HG03469 (cell line): ENCODE data around the gene SLC25A3.
"Not testable (repeated sequence)": the region's sequence is repeated elsewhere in the genome, so short reads cannot be mapped to it uniquely, and the experiment has no call there.

Experiments
- ATAC-seq: cut with Tn5 transposase; IDR thresholded peaks from one replicate; pipeline ENCODE4 v1.9.1; 2021; ENCODE audit warnings: mild to moderate bottlenecking, moderate library complexity, moderate number of reproducible peaks; ENCODE audit not compliant: unreplicated experiment

The SLC25A3 gene

DNA sequence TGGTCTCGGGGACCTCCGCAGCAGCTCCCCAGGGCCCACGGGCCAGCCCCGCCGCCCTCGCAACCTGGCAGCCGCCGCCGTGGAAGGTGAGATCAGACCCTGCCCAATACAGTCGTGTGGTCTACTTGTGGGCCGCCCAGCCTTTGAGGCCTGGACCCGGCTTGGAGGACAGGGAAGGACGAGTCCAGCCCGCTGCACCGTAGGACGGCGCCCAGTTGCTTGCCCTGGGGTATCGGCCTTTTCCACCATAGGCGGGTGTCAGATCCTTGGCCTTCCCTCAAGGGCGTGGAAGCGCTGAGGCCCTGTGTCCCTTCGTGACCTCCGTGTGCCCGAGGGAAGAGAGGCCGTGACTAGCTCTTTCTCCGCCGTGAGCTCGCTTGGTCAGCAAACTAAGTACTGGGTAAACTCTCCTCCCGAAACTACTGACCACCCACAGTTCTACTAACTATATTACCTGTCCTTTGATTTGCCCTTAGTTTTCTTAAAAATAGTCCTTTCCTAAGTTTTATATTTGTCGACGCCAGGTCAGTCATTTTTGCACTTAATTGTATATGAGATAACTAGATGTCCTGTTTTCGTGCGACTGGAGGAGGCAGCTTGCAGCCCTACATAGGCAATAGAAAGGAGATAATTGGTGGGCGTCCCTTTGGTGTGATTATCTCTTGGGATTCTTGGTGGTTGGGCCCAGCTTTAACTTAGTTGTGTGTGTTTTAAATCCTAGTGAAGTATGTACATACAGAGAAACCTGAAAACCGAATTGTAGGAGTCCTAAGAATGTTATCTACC lies 757 bp downstream of the SLC25A3 start:
- ATAC-seq, result no peak

DNA sequence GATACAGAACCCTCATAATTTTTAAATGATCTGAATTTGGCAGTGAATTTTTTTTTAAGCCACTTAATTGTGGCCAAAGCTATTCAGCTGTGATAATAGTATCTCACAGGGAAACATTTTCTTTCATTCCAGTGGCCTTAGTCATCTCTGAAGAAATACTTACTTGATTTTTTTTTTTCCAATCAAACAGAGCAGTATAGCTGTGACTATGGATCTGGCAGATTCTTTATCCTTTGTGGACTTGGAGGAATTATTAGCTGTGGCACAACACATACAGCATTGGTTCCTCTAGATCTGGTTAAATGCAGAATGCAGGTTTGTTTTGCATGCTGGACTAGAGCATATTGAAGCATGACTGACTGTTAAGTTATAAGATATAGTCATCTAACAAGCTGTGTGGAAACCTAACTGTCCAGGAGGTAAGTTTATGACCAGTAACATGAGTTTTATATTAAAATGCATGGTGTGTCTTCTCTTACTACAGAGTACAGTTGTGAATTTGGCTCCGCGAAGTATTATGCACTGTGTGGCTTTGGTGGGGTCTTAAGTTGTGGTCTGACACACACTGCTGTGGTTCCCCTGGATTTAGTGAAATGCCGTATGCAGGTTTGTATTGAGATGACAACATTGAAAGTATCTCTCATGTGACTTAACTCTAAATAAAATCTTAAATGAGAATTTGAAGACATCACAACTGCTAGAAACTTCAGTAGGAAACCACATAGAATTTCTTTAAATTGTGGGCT lies 1.9 kb downstream of the SLC25A3 start:
- no peak for ATAC-seq

DNA sequence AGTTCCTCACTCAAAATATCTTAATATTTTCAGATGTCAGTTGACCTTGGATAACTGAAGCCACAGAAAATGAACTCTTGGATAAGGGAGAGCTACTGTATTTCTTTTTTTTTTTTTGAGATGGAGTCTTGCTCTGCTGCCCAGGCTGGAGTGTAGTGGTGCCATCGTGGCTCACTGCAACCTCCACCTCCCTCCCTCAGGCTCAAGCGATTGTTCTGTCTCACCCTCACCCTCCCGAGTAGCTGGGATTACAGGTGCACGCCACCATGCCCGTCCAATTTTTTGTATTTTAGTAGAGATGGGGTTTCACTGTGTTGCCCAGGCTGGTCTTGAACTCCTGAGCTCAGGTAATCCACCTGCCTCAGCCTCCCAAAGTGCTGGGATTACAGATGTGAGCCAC lies 3.8 kb downstream of the SLC25A3 start:
- not testable (repeated sequence) for ATAC-seq

DNA sequence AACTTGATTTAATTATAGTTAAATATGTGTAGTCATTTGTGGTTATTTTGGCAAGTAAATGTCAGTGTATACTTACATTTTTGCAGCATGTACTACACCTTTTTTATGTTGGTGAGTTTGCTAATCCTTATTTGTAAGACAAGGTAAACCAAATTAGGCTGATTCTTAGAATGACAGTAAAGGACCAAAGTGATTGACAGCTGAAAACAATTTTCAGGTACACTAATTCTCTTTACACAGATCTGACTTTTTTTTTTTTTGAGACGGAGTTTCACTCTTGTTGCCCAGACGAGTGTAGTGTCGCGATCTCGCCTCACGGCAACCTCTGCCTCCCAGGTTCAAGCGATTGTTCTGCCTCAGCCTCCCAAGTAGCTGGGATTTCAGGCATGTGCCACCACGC lies 8.4 kb downstream of the SLC25A3 start:
- ATAC-seq, result no peak

DNA sequence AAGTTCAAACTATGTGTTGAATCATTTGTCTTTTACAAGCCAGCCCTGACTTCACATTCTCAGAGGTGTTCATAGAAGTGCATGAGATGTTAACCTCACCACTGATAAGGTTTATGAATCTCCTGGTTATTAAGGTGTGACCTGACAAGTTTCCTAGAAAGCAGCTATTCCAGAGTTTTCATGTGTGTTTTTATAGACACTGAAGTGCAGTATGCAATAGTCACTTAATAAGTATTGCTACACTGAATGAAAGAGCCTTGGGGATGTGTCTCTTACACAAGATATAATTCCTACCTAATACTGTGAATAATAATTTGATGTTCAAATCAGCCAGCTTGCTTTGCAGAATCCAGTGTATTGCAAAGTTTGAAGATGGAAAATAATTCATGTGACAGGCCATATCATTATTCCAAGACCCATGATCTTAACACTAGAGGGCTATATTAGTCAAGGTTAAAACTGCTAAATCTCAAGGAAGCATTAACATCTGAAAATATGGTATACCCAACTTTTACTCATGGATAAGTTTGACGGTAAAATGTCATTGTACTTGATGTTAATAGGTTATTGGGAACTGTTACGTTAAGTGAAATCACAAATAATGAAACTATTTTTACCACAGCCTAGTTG lies 13.0 kb downstream of the SLC25A3 start:
- ATAC-seq, result no peak

DNA sequence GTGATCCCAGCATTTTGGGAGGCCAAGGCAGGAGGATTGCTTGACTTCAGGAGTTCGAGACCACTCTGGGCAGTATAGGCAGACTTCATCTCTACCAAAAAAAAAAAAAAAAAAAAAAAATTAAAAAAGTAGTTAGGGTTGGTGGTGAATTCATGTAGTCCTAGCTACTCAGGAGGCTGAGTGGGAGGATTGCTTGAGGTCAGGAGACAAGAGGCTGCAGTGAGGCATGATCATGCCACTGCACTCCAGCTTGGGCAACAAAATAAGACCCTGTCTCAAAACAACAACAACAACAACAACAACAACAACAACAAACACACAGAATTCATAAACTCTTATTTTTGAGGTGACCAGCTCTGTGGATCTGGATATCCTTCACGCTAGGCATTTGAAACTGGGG lies 17.1 kb downstream of the SLC25A3 start:
- no peak for ATAC-seq

DNA sequence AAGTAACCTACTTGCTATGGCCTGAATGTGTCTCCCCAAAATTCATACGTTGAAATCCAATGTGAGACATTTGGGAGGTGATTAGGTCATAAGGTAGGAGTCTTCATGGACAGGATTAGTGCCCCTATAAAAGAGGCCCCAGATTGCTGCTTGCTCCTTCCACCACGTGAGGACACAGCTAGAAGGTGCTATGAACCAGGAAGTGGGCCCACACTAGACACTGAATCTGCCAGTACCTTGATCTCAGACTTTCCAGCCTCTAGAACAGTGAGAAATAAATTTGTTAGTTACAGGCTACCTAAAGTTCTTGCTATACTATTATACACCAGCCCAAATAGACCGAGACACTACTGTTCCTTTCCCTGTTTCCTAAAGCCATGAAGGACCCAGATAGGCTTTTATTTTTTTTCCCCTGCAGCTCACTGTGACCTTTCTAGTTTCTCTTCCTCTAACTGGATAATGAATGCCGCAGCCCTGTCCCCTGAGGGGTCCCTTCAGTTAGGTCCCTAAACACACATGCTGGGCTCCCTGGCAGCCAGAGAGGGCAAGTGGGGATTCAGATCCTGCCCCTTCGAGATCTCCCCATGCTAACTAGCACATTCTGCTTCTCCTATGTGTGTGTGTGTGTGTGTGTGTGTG lies 19.3 kb downstream of the SLC25A3 start:
- ATAC-seq, result peak; percentile 74

DNA sequence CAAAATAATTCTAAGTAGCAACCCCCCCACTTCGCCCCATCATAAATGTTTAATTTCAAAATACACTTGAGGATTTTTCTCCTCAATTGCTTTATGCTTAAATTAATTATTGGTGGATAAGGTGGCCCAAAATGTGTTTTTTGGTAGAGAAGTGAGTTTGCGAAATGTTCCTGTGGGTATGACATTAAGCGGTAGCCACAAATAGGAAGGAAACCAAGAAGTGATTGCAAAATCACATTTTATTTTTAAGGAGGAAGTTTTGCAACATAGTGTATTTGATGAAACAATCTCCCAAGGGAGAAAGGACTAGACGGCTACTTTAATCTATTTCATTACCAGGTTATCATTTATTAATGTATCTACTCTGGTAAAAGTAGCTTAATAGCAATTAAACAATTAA lies 25.5 kb downstream of the SLC25A3 start:
- no peak for ATAC-seq

DNA sequence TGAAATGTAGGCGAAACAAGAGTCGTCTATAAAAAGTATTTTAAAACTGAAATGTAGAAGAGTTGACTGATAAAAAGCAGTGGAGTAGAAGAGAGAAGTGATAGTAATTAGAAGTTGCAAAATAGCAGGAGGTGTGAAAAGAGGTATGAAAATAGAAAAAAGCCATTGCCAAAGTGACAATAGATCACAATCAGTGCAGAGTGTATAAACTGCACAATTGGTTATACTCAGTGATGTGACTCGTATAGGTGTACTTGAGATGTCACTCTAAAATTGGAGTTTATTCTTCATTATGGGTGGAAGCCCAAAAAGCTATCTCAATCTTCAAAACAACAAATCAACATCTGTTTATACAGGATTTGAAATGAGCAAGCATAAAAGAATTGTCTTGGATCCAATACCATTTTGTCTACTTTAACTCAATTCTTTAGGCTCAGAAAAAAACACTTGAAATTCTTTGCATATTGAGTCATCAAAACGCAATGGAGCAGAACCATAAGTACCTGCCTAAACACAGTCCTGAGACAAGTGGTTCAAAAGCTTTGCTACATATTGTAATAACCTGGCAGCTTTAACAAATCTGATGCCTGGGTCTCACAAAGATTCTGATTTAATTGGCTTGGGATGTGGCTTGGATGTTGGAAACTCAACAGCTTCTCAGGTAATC lies 42.3 kb downstream of the SLC25A3 start:
- ATAC-seq, result peak; percentile 85

DNA sequence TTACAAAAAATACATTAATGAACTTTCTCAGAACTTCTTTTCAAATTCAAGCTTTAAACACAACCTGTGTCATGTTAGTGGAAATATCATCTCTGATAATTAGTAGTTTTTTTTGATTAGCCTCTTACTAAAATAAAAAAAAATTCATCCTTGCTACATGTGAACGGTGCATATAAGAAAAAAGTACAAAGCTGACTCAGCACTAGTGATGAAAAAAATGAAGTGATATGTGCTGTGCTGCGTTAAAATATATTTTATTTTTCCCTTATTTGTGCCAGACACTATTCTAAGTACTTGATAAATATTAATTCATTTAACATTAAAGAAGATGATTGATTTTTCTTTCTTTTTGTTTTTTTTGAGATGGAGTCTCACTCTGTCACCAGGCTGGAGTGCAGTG lies 43.6 kb downstream of the SLC25A3 start:
- no peak for ATAC-seq

DNA sequence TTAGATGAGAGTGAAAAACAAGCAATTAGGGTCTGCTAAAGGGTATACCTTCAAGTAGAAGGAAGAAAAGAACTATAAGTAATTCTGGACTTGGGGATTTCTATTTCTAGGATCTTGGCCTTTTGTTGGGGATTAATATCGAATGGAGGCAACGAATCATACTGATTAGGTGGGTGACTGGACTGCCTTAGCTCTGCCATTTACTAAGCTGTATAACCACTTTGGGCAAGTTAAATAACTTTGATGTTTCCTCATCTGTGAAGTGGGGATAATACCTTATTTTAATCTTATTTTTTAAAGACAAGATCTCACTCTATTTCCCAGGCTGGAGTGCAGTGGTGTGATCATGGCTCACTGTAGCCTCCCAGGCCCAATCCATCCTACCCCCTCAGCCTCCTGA lies 44.5 kb downstream of the SLC25A3 start:
- ATAC-seq, result no peak

DNA sequence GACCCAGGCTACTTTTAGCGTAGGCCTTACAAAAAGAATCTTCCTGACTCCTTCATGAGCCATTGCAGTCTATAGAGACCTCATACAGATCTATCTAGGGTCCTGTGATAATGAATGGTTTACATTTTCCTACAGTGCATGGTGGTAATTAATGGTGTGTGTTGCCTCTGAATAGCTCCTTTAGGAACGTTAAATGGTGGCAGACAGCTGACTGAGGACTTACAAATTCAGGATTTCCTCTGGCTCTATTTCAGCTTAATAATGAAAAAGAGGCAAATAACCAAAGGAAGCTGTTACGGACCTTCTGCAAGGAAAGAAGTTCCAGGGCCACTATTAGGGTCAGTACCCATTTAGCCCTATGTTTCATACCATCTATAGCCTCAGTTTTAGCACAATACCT lies 46.0 kb downstream of the SLC25A3 start:
- no peak for ATAC-seq

DNA sequence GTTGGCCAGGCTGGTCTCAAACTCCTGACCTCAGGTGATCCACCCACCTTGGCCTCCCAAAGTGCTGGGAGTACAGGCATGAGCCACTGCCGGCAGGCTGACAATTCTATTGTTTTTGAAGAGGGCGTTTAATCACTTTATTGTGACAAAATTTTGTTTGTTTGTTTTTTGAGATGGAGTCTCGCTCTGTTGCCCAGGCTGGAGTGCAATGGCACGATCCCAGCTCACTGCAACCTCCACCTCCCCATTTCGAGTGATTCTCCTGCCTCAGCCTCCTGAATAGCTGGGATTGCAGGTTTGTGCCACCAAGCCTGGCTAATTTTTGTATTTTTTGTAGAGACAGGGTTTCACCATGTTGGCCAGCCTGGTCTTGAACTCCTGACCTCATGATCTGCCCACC lies 49.3 kb downstream of the SLC25A3 start:
- not testable (repeated sequence) for ATAC-seq

DNA sequence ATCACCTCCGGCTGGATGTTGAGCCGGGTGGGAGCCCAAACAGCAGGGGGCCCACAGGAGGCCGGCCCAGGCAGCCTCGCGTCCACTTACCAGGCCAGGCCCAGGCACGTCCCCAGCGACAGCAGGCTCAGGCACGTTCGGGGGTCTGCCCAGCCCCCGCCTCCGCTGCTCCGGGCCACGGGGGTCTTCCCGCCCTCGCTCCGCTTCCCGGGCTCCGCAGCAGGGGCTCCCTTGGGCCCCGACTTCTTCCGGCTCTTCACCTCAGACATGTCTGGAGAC lies 50.9 kb downstream of the SLC25A3 start:
- ATAC-seq, result peak; percentile 6

DNA sequence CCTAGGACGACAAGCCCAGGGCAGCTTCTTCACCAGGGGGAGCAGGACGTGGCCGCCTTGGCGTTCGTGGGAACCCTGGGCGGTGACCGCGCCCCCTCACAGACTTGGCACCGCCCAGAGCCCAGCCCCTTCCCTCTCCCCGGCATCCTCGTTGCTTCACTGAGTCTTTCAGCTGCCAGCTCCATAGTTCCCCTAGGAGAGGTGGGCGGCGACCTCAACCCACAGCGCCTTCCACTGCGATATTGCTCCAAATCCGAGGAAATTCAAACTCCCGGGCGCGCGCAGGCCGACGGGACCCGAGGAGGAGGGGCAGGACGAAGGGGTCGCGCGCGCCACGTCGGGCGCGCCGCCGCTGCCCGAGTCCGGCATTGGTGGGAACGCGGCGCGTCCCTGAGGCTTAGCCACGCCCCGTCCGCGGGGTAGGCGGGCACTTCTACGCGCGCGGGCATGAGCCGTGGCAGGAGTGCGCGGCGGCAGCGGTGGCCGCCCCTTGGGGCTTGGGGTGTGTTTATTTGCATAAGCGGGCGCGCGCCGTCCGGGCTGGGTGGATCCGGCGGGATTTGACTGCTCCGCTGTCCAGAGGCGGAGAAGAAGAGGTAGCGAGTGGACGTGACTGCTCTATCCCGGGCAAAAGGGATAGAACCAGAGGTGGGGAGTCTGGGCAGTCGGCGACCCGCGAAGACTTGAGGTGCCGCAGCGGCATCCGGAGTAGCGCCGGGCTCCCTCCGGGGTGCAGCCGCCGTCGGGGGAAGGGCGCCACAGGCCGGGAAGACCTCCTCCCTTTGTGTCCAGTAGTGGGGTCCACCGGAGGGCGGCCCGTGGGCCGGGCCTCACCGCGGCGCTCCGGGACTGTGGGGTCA lies 51.5 kb downstream of the SLC25A3 start, which contains the start of the genes APAF1 and IKBIP:
Gene APAF1, plus strand, starts transcription at position 579 of the 860 bp plus-strand sequence. CDS start 3,070 bp downstream, outside the sequence.
Gene IKBIP, minus strand, starts transcription at position 77 of the 860 bp plus-strand sequence. CDS start 87 bp downstream, outside the sequence.
- peak; percentile 82 for ATAC-seq

DNA sequence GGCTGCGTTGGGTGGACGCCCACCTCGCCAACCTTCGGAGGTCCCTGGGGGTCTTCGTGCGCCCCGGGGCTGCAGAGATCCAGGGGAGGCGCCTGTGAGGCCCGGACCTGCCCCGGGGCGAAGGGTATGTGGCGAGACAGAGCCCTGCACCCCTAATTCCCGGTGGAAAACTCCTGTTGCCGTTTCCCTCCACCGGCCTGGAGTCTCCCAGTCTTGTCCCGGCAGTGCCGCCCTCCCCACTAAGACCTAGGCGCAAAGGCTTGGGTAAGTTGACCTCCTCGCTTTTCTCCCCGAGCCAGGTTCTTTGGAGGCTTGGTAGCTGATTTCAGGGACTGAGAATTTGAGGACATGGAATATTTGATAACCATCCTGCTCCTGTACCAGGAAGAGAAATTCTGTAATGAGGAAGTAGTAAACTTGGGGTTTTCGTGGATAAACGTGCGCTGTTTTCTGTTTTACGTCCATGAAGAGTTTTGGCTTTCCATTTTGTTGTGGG lies 52.1 kb downstream of the SLC25A3 start:
- no peak for ATAC-seq

DNA sequence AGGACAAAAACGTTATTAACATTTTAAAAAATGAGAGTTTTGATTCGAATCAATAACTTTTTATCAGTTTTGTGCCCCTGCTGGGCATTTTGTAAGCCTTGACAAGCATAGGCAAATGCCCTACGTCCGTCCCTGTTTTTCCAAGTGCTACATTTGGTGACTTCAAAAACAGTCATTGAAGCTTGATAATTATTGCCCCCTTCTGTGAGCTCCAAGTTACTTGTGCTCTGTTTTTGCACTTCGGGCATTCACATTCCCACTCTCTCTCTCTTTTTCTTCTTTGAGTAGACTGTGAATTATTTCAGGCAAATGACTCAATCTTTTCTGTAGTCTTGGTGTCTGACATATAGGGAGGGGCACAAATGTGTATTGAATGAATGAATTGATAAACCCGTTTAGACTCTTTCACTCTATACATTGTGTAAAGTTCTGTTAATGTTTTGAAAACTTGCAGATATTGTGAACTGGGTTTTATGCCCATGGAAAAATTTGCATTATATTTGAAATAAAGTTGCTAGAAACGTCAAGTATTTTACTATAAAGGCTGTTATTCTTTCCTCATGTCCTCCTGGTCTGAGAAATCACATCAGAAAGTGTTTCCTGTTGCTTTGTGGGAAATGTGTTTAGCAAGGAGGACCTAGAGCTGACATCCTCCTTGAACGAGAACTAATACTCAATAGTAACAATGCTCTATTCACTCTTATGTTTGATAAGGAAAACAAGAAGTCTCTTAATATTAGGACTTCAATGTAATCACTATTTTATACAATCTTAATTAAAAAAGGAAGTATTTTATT lies 53.0 kb downstream of the SLC25A3 start:
- ATAC-seq, result no peak

DNA sequence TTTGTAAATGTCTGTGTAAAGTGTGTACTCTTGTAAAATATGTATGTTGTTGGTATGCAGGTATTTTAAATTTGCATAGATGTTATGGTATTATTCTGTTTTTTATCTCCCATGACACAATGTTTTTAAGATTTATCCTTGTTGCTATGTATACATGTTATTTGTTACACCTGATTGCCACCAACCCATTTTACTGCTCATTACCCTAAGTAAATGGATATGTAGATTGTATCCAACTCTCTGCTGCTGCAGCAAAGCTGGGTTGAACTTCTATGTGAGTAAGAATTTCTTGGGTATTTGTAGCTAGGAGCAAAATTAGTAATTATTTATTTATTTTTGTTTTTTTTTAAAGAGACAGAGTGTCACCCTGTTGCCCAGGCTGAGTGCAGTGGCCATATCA lies 57.8 kb downstream of the SLC25A3 start:
- no peak for ATAC-seq
